Psoas muscle (tissue), 8 donors: Measurements from ENCODE around the gene PTPRK. TPM values are rescaled to one million over a fixed set of nuclear protein-coding genes. Genes with fewer than 3 reads are reported as not detected.

Experiments used
- ATAC-seq, 4 donors: fragments of 200-7000 bp; cut with Tn5 transposase; one replicate each; pipeline ENCODE4 v1.9.1; 2020; ENCODE audit warnings: moderate library complexity in 3 of 4, mild to moderate bottlenecking in 2 of 4
- DNase-seq, 2 donors: peaks; one replicate each; pipeline ENCODE4 v3.0.0-alpha.2; 2020
- H3K27ac ChIP-seq: fragments of 200-600 bp; one replicate; pipeline ENCODE4 v1.8.0; 2022
- H3K27me3 ChIP-seq, 3 donors: fragments of 200-600 bp in 1 of 3; one replicate each; pipeline versions ENCODE4 v1.6.1 to v1.8.0; 2013 to 2022; ENCODE audit warnings: low read length in 2 of 3, mild to moderate bottlenecking in 2 of 3, moderate library complexity in 1 of 3; ENCODE audit not compliant: insufficient read depth in 3 of 3
- H3K36me3 ChIP-seq, 2 donors: fragments of 200-600 bp in 1 of 2; one replicate each; pipeline versions ENCODE4 v1.6.1 to v1.8.0; 2013 to 2022; ENCODE audit warnings: low read depth in 1 of 2, mild to moderate bottlenecking in 1 of 2, moderate library complexity in 1 of 2; ENCODE audit not compliant: insufficient read depth in 1 of 2
- H3K4me1 ChIP-seq: fragments of 200-600 bp; one replicate; pipeline ENCODE4 v1.8.0; 2022
- H3K4me3 ChIP-seq: fragments of 200-600 bp; one replicate; pipeline ENCODE4 v1.8.0; 2022; ENCODE audit warnings: mild to moderate bottlenecking
- H3K9me3 ChIP-seq: fragments of 200-600 bp; one replicate; pipeline ENCODE4 v1.8.0; 2022
- WGBS, 3 donors: extraction: QIAGEN DNeasy Blood & Tissue Kit; methylation state at CpG; one replicate each; pipeline versions ENCODE4 v1.1.6 to v1.1.7; 2013; 5-methylcytosine and 5-hydroxymethylcytosine counted together
- intact Hi-C, 2 donors: fragments of 100-400 bp; cut with DNase I; formaldehyde crosslinking; loops; one replicate each; pipeline versions ENCODE4 v1.11.0 to v1.14.2; 2022
- polyA plus RNA-seq, 3 donors: library from polyadenylated mRNA; stranded (reverse); fragments of 200-250 nt; gene quantifications; one replicate each; pipeline ENCODE4 v1.2.3, GENCODE V29; 2013
- total RNA-seq, 4 donors: library from RNA; stranded (reverse); fragmentation: NEBNext Ultra II Directional in 2 of 4; extraction: Animal tissue kit (Norgen Biotek cat#: 25700) in 2 of 4; gene quantifications; one replicate each; pipeline versions ENCODE4 v1.2.1 to v1.2.4, GENCODE V29; 2021 to 2023
- TF ChIP-seq, protein P1 (sequence below): fragments of 200-600 bp; IDR thresholded peaks from one replicate; pipeline ENCODE4 v1.8.0; 2022; ENCODE audit warnings: antibody characterized with exemption
- donor health status: healthy with polysubstance abuse.
- donor health status: DM: no; HTN: no; CAD: no; lungs with moderate emphysema.
- donor health status: Bipolar disorder and iron deficiency.
- donor health status: healthy.
- donor health status: DM: yes; HTN: yes; CAD: no.
- donor health status: DM: no; HTN: no; CAD: no.
- donor health status: DM: no; HTN: no; CAD: no.
- donor health status: DM: yes; HTN: yes; CAD: no.

Gene PTPRK
- total and polyA plus RNA-seq, 7 donors: 3.2 to 10.6 (median 9.1) TPM

DNA sequence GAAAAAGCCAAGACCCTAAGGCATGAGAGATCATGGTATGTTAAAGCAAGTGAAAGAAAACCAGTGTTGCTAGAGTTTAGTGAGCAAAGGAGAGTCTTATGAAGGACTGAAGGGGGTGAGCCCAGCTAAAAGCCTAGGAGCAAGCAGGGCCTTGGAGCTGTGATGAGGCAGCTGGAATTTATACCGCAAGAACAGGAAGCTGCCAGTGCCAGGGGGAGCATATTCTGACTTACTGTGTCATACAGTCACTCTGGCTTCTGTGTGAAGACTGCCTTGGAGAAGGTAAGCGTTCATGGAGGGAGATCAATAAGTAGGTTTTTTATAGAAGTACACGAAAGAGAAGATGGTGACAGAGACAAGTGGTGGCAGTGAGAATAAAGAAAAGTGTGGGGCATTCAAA is 310.6 kb downstream of the PTPRK start:
- no peak overlapping the region for H3K4me3 ChIP-seq
- no peaks in the 10 kb centered on the region for H3K36me3 ChIP-seq
- no peaks in the 10 kb centered on the region for H3K27me3 ChIP-seq
- ATAC-seq: no peak
- DNase-seq: no peak
- H3K4me1 ChIP-seq: no peaks in the 10 kb centered on the region
- whole genome bisulfite sequencing, 3 donors: 70 to 89% (median 72%) methylated on average over 3 of the region's 3 CpGs
- intact Hi-C loops: no loop called here
- H3K27ac ChIP-seq: no peak overlapping the region
- no peaks in the 10 kb centered on the region for H3K9me3 ChIP-seq
- TF ChIP-seq, protein P1, sequence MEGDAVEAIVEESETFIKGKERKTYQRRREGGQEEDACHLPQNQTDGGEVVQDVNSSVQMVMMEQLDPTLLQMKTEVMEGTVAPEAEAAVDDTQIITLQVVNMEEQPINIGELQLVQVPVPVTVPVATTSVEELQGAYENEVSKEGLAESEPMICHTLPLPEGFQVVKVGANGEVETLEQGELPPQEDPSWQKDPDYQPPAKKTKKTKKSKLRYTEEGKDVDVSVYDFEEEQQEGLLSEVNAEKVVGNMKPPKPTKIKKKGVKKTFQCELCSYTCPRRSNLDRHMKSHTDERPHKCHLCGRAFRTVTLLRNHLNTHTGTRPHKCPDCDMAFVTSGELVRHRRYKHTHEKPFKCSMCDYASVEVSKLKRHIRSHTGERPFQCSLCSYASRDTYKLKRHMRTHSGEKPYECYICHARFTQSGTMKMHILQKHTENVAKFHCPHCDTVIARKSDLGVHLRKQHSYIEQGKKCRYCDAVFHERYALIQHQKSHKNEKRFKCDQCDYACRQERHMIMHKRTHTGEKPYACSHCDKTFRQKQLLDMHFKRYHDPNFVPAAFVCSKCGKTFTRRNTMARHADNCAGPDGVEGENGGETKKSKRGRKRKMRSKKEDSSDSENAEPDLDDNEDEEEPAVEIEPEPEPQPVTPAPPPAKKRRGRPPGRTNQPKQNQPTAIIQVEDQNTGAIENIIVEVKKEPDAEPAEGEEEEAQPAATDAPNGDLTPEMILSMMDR: no peak

DNA sequence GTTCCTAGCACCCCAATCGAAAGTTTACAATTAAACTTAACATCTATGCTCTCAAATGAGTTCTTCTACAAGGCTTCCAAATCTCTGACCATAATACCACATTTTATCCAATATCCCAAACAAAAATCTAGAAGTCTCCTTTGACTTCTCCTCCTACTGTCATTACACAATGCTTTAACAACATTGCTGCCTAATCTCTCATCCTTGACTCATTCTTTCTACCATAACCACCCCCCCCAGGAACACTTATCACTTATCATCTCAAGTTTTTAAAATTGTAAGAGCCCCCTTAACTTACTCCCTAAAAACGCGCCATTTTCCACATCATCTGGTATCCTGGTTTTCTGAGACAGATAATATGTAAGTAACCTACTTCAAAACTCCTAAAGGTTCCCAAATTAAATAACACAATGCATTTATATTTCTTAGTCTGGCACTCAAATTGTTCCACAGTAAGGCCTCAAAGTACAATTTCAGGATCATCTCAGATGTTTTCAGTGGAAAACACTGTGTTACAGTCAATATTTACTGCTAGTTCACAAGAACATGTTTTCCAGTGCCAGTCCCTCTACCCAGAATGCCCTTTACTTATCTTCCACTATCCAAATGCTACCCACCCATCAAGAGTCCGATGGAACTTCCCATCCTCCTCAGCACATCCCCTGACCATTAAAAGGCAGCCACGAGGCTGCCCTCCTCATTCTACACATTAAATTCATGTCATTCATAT is 311.4 kb downstream of the PTPRK start:
- 74 to 93% (median 79%) methylated on average over 5 of the region's 5 CpGs for WGBS, 3 donors
- no peaks in the 10 kb centered on the region for H3K4me1 ChIP-seq
- H3K27ac ChIP-seq: no peak overlapping the region
- H3K4me3 ChIP-seq: no peak overlapping the region
- no peaks in the 10 kb centered on the region for H3K9me3 ChIP-seq
- TF ChIP-seq, protein P1: no peak
- H3K36me3 ChIP-seq: no peaks in the 10 kb centered on the region
- no peak for ATAC-seq
- H3K27me3 ChIP-seq: no peaks in the 10 kb centered on the region
- intact Hi-C loops: no loop called here
- DNase-seq: no peak

DNA sequence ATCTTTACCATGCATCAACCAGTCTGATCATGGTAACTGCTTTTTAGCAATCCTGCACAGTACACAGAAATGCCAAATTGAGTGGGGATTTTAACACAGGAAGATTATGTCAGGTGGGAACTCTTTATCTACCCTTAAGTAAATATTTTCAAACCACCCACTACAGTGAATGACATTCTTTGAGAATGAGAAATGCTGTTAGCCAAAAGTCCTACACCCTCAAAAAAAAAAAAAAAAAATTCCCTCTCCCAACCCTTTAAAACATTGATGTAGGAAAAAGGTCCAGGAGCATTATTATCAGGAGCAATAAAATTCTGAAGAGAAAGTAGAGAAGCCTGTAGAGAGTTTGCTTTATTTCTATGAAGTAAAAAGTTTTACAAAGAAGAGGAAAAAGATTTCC is 312.3 kb downstream of the PTPRK start:
- no peaks in the 10 kb centered on the region for H3K27me3 ChIP-seq
- no peaks in the 10 kb centered on the region for H3K36me3 ChIP-seq
- no peaks in the 10 kb centered on the region for H3K9me3 ChIP-seq
- no peaks in the 10 kb centered on the region for H3K4me1 ChIP-seq
- ATAC-seq: no peak
- intact Hi-C loops: no loop called here
- H3K4me3 ChIP-seq: no peak overlapping the region
- no peak for DNase-seq
- TF ChIP-seq, protein P1: no peak
- no peak overlapping the region for H3K27ac ChIP-seq

DNA sequence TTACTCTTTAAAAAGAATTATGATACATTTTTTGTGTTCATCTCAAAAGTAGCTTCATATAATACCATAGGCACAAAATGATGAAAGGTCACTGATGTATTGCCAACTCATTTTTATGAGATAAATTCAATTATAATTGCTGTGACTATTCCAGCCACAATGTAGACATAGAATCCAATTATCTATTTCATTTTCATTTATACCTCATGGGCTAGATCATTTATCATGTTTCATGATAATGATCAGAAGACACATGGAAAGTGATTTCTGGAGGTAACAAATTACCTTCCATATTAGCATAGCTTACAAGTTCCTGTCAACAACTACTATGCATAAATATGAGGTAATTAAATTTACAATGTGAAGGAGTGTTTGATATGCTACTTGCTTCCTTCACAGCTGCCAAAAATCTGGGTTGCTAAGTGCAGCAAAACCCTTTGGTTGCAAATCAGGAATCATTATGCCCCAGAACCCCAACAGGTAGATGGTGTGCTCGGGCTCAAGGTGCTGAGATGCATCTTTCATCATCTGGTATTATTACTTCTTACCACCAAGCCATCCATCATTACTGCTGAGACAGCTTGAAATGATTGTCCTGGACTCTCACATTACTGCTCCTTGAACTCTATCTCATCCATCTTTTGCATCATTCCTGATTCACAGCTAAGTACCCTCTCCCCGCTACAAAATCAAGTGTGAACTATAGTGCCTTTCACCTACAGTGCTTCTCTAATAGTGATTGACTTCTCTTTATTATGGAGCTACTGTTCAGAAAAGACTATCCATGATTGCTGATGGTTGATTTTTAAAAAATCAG is 313.6 kb downstream of the PTPRK start:
- no peak overlapping the region for H3K4me3 ChIP-seq
- ATAC-seq (no peak), DNase-seq (no peak)
- H3K27me3 ChIP-seq: no peaks in the 10 kb centered on the region
- 91 to 94% (median 91%) methylated on average over 2 of the region's 2 CpGs for WGBS, 3 donors
- no peak overlapping the region for H3K27ac ChIP-seq
- H3K9me3 ChIP-seq: no peaks in the 10 kb centered on the region
- H3K36me3 ChIP-seq: no peaks in the 10 kb centered on the region
- TF ChIP-seq, protein P1: no peak
- H3K4me1 ChIP-seq: no peaks in the 10 kb centered on the region
- intact Hi-C loops: no loop called here
